ENCODE data around the gene DHPS.

DHPS gene

DNA sequence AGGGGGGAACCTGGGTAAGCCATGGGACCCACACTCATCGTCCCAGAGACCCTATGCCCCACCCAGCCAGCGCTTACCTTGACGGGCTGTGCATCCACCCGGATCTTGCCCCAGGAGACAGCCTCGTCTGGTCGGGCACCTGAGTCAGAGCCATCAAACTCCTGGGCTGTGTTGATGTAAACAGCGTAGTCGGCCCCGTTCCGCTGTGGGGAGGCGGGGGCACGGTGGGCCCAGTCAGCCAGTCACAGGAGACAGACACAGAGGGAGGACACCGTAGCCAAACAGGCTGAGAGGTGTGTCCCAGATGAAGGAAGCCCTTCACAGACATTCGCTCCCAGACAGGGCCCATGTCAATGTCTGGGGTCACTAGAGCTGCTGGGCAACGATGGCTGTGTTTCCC is 5.7 kb downstream of the DHPS start:
- no peak for DNase-seq (ENCODE audit: low read depth in 4 of 4, low spot score in 1 of 4)

DNA sequence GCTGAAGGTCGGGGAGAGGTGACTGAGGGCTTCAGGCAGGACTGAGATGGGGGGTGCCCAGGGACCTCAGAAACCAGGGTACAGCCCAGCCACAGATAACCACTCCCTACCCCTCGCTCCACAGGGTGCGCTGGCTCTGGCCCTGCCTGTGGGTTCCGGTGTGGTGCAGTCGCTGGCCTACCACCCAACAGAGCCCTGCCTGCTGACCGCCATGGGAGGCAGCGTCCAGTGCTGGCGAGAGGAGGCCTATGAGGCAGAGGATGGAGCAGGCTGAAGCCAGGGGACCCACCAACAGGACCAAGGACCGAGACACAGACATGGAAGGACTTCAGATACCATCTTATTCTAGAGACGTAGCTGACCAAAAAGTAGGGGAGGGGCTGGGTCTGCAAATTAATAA is 6.3 kb downstream of the DHPS start:
- no peak for DNase-seq (ENCODE audit: low read depth in 4 of 4, low spot score in 1 of 4)

DNA sequence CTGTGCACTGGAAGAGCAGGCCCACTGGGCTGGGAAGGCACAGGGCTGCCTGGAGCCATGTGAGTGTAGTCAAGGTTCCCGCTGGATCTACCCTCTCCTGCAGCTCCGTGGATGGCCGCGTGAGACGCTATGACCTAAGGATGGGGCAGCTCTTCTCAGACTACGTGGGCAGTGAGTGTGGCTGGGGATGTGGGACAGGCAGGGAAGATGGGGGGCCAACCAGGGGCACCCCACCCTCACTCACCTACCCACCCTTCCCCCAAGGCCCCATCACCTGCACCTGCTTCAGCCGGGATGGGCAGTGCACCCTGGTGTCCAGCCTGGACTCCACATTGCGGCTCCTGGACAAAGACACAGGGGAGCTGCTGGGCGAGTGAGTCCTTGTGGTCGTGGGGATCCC is 8.9 kb downstream of the DHPS start:
- no peak for DNase-seq (ENCODE audit: low read depth in 4 of 4, low spot score in 1 of 4)

DNA sequence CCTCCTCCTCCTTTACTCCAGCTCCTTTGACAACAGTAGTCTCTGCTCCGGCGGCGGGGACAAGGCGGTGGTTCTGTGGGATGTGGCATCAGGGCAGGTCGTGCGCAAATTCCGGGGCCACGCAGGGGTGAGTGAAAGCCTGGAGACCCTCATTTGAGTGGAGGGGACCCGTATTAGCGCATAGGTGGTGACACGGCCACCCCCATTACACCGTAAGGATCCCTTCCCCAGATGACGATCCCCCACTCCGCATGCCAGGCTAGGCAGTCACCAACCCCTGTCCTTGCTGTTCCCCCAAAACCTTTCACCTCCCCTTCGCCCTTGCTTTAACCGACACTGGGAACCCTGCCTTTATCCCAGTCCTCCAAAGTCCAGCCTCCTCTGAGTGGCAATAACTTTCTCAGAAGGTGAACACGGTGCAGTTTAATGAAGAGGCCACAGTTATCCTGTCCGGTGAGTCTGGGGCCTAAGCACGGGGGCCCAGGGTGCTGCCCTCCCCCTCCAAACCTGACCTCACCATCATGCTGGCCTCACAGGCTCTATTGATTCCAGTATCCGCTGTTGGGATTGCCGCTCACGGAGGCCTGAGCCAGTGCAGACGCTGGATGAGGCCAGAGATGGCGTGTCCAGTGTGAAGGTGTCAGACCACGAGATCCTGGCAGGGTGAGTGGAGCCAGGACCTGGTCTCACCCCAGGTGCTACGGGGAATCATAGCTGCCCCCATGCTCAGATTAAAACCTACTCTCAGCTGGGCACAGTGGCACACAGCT is 11.3 kb downstream of the DHPS start:
- DNase-seq (ENCODE audit: low read depth in 4 of 4, low spot score in 1 of 4), result no peak

DNA sequence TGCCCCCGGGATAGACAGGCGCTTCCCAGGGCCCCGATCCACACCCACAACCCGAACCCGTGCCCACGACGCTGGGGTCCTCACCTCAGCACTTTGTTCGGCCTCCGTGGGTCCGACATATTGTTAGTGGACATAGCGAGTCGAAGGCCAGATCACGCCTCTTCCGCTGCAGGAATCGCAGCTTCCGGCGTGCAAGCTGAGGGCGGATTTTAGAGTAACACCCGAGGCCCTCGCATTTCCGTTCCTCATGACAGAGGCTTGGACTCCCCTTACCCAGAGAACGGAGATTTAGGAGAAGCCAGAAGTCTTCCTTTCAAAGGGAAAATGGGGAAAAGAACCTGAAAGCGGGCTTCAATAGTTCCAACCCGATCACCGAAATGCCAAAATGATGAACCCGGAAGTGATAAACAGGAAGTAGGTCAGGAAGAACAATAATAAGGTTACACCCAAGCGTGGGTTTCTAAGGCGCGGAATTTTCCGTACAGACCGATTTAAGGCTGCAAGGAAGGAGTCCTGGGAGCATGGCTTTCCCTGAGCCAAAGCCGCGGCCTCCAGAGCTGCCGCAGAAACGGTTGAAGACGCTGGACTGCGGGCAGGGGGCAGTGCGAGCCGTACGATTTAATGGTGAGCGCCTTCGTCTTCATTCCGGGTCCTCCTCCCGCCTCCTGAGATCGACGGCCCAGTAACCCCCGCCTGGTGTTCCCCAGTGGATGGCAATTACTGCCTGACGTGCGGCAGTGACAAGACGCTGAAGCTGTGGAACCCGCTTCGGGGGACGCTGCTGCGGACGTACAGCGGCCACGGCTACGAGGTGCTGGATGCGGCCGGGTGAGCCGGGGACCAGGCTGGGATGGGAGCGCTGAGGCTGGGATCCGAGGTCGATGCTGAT is 12.2 kb downstream of the DHPS start:
- peak in 3 of 4 experiments; percentile 58 to 60 (median 60) for DNase-seq (ENCODE audit: low read depth in 4 of 4, low spot score in 1 of 4)

DNA sequence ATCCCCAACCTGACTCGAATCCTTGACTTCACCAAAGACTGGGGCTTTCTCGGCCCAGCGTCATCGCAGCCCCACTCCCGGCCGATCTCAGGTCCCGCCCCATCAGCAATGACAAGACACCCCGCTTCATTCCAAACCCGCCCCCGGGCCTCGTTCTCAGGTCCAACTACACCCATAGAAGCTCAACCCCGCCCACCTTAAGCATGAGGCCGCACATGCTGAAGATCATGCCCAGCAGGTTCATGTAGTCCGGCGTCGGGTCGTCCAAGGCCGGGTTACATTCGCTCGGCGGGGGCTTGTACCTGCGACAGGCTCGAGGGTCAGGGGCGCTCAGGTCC is 12.8 kb downstream of the DHPS start:
- peak in 2 of 4 experiments; percentile 31 to 40 for DNase-seq (ENCODE audit: low read depth in 4 of 4, low spot score in 1 of 4)

DNA sequence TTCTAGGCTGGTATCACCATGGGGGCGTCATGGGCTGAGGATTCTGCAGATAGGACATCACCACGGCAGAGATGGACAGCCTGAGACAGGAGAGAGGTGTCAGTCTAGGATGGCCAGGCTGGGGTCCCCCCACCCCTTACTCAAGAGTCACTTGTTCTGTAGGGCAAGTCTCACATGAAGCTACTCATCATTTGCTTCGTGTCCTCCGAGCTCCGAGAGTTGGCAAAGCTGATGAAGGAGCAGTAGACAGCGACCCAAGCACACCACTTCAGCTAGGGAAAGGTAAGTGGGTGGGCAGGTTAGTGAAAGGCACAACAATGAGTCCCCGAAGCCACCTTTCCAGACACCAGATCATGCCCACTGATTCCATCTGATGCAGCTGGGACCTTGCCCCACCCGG is 13.3 kb downstream of the DHPS start:
- no peak for DNase-seq (ENCODE audit: low read depth in 4 of 4, low spot score in 1 of 4)

DNA sequence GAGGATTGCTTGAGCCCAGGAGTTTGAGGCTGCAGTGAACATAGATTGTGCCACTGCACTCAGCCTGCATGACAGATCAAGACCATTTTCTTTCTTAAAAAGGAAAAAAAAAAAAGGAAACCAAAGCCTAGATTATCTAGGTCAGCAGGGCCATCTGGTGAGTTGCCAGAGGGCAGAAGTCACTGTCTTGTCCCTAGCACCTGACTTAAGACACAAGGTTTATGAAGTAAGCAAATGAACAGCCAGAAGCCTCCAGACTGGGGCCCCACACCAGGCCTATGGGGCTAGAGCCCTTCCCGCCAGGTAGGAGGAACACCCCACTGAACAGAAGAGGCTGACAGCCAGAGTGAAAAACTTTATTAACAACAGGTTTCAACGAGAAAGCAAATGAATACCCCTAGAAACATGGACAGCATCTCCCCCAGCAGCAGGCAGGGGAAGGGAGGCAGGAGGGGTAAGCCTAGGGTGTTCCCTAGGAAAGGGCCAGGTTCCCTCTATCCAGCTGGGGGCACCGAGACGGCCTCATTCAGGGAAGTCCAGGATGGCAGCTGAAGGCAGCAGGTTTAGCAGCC is 13.9 kb downstream of the DHPS start:
- DNase-seq (ENCODE audit: low read depth in 4 of 4, low spot score in 1 of 4), result no peak

DNA sequence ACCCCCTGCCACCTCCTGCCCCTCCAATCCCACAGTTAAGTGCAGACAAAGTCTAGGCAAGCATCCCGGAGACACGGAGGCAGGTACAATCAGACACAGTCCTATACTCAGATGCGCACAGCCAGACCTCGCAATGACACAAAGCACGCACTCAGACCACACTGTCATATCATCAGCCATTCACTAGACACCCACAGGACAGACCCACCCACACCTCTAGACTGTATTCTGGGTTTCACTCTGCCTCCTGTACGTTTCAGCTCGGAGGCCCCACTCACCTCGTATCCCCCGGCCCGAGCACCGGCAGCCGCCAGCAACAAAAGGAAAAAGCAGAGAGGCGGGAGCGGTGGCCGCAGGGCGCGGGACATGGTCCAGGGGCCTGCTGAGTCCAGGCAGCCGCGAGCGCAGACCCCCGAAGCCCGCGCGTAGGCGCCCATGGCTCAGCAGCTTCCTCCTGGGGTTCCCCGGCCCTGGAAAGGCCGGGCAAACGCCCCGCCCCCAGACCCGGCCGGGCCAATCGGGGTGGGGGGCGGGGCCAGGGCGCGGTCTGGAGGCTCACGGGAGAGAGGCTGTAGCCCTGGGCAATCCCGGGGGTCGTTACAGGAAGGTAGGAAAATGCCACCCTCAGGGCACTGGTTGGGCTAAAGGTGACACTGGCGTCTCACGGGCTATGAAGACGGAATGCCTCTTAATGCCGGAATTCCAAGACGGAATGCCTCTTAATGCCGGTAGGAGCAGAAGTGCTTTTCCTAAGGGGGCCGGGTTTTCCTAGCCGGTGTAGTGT is 15.2 kb downstream of the DHPS start, which contains the start of the genes MAN2B1 and WDR83:
TSS of gene MAN2B1 (minus strand) at position 478 of the 784 bp plus-strand sequence. CDS start at position 437, 41 bp downstream.
TSS of gene WDR83 (plus strand) at position 543 of the 784 bp plus-strand sequence. CDS start 2,984 bp downstream, outside the sequence.
- peak; percentile 65 to 78 (median 71) for DNase-seq (ENCODE audit: low read depth in 4 of 4, low spot score in 1 of 4)

DNA sequence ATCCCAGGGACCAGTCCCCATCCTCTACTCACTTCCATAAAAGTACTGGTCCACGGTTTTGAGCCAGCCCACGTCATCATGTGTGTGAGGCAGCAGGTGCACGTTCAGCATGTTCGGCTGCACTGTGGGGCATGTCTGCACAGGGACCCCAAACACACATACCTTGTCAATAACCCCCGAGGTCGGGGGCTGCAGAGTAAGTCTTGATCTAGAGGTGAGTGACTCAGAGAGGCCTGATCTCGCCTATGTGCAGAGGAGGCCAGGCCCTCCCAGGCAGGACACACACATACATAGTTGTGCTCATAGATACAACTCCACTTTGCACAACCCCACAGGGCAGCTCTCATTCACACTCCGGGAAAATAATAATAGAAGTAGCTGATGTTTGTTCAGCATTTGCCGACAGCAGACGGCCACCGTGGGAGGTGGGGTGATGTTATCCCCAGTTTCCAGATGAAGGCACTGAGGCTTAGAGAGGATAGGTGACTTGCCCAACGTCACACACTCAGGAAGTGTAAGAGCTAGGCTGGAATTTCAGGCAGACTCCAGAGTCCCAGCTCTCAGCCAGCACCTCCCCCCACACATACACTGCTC is 15.9 kb downstream of the DHPS start:
- DNase-seq (ENCODE audit: low read depth in 4 of 4, low spot score in 1 of 4), result no peak

DNA sequence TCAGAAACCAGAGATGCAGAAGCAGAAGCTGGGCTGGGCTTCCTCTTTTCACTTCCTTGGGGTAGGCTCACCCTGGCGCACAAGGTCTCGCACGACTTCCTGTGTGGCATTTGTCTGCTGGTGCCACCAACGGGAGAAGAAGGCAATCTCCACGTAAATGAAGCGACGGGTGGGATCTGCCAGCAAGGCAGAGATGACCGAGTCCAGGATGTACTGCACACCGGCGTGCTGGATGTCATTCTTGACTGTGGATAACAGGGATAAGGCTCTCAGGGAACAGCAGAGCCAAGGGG is 16.5 kb downstream of the DHPS start:
- peak in 2 of 4 experiments; percentile 25 to 44 for DNase-seq (ENCODE audit: low read depth in 4 of 4, low spot score in 1 of 4)

DNA sequence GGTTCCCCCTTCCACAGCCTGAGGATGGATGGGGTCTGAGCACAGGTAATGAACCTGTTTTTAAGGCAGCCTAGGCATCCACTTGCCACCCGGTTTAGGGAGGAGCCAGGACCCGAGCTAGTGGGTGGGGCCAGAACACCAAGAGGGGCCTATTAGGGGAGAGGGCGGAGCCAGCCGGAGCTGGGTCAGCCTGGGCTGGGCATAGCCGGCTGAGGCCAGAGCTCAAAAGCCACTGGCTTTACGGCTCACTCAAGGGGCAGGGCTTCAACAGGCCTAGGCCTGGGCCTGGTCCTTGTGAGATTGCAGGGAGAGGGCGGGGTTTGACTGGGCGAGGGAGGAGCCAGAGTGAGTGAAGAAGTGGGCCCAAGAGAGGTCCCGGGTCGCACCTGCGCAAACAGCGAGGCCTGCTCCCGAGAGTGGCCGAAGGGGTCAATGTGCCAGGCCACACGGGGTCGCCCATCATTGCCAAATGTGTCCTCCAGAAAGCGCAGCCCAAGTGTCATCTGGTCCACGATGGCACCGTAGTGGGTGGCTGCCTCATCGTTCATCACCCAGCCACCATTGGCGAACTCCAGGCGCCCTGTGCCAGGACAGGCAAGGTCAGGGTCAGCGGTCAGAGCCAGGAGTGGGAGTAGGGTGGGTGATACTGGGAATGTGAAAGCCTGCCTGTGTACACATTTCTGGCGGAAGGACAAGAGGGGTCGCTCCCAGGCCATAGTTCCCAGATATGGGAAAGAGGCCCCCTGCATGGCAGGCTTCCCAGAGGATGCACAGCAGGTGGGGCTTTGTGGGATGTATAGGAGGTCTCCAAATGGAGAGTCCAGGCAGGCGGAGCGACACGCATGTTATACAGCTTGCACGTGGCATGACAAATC is 17.0 kb downstream of the DHPS start:
- DNase-seq (ENCODE audit: low read depth in 4 of 4, low spot score in 1 of 4), result no peak

DNA sequence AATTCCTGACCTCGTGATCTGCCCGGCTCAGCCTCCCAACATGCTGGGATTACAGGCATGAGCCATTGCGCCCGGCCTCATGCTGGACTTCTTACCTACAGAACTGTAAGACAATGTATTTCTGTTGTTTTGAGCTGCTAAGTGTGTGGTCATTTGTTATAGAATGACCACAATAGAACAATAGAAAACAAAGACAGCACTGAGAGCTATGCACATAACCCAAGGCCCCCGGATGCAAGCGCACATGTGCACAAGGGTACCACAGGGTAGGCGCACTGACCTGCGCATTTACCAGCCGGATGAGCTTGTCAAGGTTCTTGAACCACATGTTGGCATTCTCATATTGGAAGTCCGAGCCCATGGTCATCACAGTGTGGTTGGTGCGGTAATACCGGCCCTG is 20.7 kb downstream of the DHPS start:
- no peak for DNase-seq (ENCODE audit: low read depth in 4 of 4, low spot score in 1 of 4)

DNA sequence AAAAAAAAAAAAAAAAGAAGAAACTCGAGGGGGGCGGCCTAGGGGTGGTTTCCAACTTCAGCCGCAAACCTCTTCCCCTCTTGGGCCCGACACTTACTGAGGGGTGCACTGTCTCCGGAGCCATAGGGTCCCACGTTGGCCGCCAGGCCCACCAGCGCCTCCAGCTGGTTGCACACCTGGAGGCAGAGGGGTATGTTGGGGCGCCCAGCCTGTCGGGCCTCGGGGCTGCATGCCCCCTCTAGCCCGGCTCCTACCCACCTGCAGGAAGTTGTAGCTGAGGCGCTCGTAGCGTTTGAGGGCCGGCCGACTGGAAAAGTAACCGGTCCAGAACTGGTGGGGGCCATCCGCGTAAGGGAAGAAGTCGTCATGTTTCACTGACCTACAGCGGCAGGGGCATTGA is 23.7 kb downstream of the DHPS start:
- no peak for DNase-seq (ENCODE audit: low read depth in 4 of 4, low spot score in 1 of 4)

DNA sequence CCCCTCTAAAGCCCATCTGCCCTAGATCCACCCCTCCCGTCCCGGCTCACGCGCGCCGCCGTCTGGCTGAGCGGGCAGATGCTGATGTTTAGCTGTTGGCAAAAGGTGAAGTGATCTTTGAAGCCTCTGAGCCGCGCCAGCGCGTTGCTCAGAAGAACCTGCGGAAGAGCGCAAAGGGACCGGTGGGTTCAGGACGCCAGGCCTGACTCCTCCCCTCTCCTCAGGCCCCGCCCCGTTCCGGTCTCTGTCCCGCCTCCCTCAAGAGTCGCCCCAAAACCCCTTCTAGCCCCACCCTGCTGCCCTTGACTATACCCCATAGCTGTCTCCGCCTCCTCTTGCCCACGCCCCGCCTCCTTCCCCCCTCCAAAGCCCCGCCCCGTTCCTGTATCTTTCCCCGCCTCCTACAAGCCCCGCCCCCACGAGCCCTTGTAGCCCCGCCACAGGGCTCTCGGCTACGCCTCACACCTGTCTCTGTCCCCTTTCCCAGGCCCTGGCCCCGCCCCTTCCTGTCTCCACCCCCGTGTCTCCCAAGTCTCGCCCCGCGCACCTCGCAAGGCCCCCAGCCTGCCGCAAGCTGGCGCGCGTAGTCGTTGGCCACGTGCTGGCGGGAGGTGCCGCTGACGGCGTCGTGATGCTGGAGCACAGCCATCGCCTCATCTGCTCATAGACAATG is 24.6 kb downstream of the DHPS start:
- peak in 1 of 4 experiments; percentile 36 for DNase-seq (ENCODE audit: low read depth in 4 of 4, low spot score in 1 of 4)

DNA sequence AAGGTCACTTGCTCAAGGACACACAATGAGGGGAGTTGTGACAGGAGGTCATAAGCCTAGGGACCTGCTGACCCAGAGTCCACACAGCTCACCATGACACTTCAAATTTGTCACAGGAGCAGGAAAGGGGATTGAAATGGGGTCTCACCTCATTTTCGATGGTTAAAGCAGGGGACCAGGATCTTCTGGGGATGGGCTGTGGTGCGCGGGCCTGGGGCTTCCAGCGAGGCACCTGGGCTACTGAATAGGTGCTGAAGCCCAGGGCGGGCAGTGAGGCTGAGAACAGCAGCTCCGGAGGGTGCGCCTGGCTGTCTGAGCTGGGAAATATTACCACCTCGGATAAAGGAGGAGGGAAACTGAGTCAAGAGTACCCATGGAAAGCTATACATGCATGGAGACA is 26.1 kb downstream of the DHPS start:
- DNase-seq (ENCODE audit: low read depth in 4 of 4, low spot score in 1 of 4), result no peak

DNA sequence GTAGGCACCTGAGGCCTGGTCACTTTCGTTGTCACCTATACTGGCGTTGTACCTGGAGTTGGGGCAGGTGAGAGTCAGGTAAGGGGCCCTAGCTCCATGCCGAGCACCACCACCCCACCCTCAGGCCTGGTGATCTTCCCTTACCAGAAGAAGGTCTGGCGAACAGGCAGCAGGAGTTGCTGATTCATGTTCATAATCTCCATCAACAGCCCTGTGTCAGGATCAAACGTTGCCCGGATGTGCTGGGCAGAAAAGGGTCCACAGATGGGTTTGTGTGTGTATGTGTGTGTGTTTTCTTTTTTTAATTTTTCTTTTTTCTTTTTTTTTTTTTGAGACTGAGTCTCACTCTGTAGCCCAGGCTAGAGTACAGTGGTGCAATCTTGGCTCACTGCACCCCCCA is 29.5 kb downstream of the DHPS start:
- DNase-seq (ENCODE audit: low read depth in 4 of 4, low spot score in 1 of 4), result no peak

DNA sequence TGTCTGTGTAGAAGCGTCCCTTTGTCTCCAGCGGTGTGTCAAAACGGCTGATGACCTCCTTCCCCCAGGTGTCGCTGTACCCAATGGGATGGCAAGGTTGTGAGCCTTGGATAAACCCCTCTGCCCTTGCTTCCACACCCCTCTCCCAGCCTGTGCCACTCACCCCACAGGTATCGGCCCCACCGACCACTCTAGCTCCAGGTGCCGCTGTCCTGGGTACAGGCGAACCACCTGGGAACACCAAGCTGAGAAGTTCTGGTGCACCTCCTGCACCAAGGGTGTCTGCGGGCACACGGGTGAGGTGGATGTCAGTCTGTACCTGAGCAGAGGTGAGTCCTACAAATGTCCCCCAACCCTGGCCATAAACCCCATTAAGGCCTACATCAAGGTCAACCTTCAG is 31.7 kb downstream of the DHPS start:
- DNase-seq (ENCODE audit: low read depth in 4 of 4, low spot score in 1 of 4), result no peak

DNA sequence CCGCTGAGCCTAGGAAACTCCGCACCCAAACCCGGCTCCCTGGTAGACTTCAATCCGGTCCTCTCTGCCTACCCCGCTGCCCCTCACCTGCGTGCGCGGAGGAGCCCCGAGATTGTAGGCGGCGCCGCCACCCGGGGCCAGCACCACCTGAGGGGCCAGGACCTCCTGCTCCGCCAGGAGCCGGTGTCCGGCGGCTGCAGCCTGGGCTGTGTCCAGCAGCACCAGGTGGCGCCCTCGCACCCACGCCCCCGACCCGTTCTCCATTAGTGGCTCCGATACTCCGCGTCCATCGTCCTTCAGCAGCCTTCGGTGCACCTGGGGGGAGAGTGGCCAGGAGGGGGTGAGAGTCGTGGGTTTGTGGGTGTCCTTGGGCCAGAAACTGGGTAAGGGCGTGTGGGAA is 33.6 kb downstream of the DHPS start:
- DNase-seq (ENCODE audit: low read depth in 4 of 4, low spot score in 1 of 4), result no peak

All from stimulated activated CD4-positive, alpha-beta T cell treated with anti-CD3 and anti-CD28 coated beads, Interleukin-1b, Interleukin-23, amount 100 ng/mL, for 24 hours (primary cell).